Measurements from ENCODE around the gene NRXN3. TPM values are rescaled to one million over a fixed set of nuclear protein-coding genes. Genes with fewer than 3 reads are reported as not detected.
A peak's percentile ranks its signal among the peaks of the same experiment; 100 is the strongest.

NRXN3 gene
- polyA plus RNA-seq (2012; rRNA removed): 1.3 and 1.6 TPM in 2 replicates
- polyA plus RNA-seq (2012; cell fraction: cytosol; rRNA removed): 1.1 and 1.4 TPM in 2 replicates
- 2.3 and 3.2 TPM in 2 replicates for polyA plus RNA-seq (2012; cell fraction: nucleus; rRNA removed)

- H3K9me2 ChIP-seq: no peaks in the 10 kb centered on the region
- ChIA-PET POLR2A (no interaction called here), CTCF (interaction anchor here (0.6 to 1.5 kb wide), 4 partner anchors 12 to 528 kb away, joined by 3 to 7 read pairs (median 4); no protein-coding TSS in a partner anchor)
- H3F3A ChIP-seq (replicated peaks; ENCODE audit: insufficient read depth): no peaks in the 10 kb centered on the region
- 6% methylated on average over 6 of the region's 7 CpGs for WGBS (ENCODE audit: low lambda C conversion rate)
- peaks cover 0 to 2% of the 10 kb centered on the region in 2 experiments; a peak in 1 of 4 replicates for H3K4me1 ChIP-seq (ENCODE audit: control insufficient read depth in 1 of 2, insufficient read depth in 2 of 2, low read depth in 1 of 2, low read length in 1 of 2)
- H3K27ac ChIP-seq (ENCODE audit: low read depth in 2 of 2, low read length in 1 of 2): no peak within 1 kb of the TSS
- H3K4me2 ChIP-seq: no peak within 1 kb of the TSS
- peak; percentile 73 for DNase-seq
- no peaks in the 10 kb centered on the region for H3K27me3 ChIP-seq (ENCODE audit: insufficient read depth)
- H3K9ac ChIP-seq: no peak within 1 kb of the TSS
- H3K4me3 ChIP-seq (ENCODE audit: low read depth in 2 of 2, low read length in 1 of 2): no peak within 1 kb of the TSS; a peak in 1 of 4 replicates
- H2AFZ ChIP-seq (ENCODE audit: low read depth): no peak within 1 kb of the TSS
- H3K79me2 ChIP-seq (ENCODE audit: insufficient read depth): no peaks in the 10 kb centered on the region
- H3K36me3 ChIP-seq (replicated peaks in 1 of 2; ENCODE audit: control insufficient read depth in 1 of 2, insufficient read depth in 2 of 2, low read length in 1 of 2): no peaks in the 10 kb centered on the region
- no peaks in the 10 kb centered on the region for H3K9me3 ChIP-seq
- H4K20me1 ChIP-seq (ENCODE audit: insufficient read depth): no peaks in the 10 kb centered on the region
- no peak for TF ChIP-seq RFX5 (IDR thresholded peaks at IDR 0.05; ENCODE audit: low read length)
- TF ChIP-seq, protein P1, sequence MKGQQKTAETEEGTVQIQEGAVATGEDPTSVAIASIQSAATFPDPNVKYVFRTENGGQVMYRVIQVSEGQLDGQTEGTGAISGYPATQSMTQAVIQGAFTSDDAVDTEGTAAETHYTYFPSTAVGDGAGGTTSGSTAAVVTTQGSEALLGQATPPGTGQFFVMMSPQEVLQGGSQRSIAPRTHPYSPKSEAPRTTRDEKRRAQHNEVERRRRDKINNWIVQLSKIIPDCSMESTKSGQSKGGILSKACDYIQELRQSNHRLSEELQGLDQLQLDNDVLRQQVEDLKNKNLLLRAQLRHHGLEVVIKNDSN (IDR thresholded peaks at IDR 0.05; ENCODE audit: borderline replicate concordance, low read depth): no peak
- no peak for TF ChIP-seq EP300 (IDR thresholded peaks at IDR 0.05; ENCODE audit: borderline replicate concordance in 1 of 2, low read depth in 1 of 2, low read length in 1 of 2)
- no peak for TF ChIP-seq TCF12 (IDR thresholded peaks at IDR 0.05)
- TF ChIP-seq, protein P2, sequence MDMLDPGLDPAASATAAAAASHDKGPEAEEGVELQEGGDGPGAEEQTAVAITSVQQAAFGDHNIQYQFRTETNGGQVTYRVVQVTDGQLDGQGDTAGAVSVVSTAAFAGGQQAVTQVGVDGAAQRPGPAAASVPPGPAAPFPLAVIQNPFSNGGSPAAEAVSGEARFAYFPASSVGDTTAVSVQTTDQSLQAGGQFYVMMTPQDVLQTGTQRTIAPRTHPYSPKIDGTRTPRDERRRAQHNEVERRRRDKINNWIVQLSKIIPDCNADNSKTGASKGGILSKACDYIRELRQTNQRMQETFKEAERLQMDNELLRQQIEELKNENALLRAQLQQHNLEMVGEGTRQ (IDR thresholded peaks at IDR 0.05; ENCODE audit: borderline replicate concordance, low read depth, low read length): no peak
- no peak for TF ChIP-seq PBX3 (IDR thresholded peaks at IDR 0.05)
- TF ChIP-seq RAD21 (IDR thresholded peaks at IDR 0.05; ENCODE audit: low read length): no peak
- no peak for TF ChIP-seq FOXM1 (IDR thresholded peaks at IDR 0.05; ENCODE audit: low read depth)
- TF ChIP-seq SIN3A (IDR thresholded peaks at IDR 0.05; ENCODE audit: borderline replicate concordance, low read depth, low read length): no peak
- TF ChIP-seq YY1 (IDR thresholded peaks at IDR 0.05; ENCODE audit: low read depth): no peak
- no peak for TF ChIP-seq RCOR1 (IDR thresholded peaks at IDR 0.05; ENCODE audit: low read length)
- no peak for TF ChIP-seq EZH2phosphoT487 (IDR thresholded peaks at IDR 0.05; ENCODE audit: borderline replicate concordance, low read depth)
- TF ChIP-seq IRF3 (IDR thresholded peaks at IDR 0.05; ENCODE audit: low read depth, low read length): no peak
- TF ChIP-seq, protein P3, sequence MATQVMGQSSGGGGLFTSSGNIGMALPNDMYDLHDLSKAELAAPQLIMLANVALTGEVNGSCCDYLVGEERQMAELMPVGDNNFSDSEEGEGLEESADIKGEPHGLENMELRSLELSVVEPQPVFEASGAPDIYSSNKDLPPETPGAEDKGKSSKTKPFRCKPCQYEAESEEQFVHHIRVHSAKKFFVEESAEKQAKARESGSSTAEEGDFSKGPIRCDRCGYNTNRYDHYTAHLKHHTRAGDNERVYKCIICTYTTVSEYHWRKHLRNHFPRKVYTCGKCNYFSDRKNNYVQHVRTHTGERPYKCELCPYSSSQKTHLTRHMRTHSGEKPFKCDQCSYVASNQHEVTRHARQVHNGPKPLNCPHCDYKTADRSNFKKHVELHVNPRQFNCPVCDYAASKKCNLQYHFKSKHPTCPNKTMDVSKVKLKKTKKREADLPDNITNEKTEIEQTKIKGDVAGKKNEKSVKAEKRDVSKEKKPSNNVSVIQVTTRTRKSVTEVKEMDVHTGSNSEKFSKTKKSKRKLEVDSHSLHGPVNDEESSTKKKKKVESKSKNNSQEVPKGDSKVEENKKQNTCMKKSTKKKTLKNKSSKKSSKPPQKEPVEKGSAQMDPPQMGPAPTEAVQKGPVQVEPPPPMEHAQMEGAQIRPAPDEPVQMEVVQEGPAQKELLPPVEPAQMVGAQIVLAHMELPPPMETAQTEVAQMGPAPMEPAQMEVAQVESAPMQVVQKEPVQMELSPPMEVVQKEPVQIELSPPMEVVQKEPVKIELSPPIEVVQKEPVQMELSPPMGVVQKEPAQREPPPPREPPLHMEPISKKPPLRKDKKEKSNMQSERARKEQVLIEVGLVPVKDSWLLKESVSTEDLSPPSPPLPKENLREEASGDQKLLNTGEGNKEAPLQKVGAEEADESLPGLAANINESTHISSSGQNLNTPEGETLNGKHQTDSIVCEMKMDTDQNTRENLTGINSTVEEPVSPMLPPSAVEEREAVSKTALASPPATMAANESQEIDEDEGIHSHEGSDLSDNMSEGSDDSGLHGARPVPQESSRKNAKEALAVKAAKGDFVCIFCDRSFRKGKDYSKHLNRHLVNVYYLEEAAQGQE (IDR thresholded peaks at IDR 0.05; ENCODE audit: low read depth, low read length): no peak
- TF ChIP-seq TEAD4 (IDR thresholded peaks at IDR 0.05; ENCODE audit: borderline replicate concordance, insufficient read depth): no peak
- TF ChIP-seq MEF2A (IDR thresholded peaks at IDR 0.05; ENCODE audit: borderline replicate concordance, low read depth): no peak
- TF ChIP-seq MXI1 (IDR thresholded peaks at IDR 0.05; ENCODE audit: low read depth, low read length): no peak
- TF ChIP-seq GABPA (IDR thresholded peaks at IDR 0.05; ENCODE audit: low read depth): no peak
- TF ChIP-seq NRF1 (IDR thresholded peaks at IDR 0.05; ENCODE audit: low read depth, low read length): no peak
These were observed at the start of gene NRXN3 for GRCh38 chr14:78170203-78170602. NRXN3 (plus strand) TSS chr14:78170373; CDS start chr14:78243094, 72,721 bp downstream.

Measured in SK-N-SH (cell line).